ENCODE data around the gene LAIR2.
A peak's percentile ranks its signal among the peaks of the same experiment; 100 is the strongest.

LAIR2 gene

GRCh38 chr19:54552913-54553310, 50.3 kb downstream of the LAIR2 start:
- TF ChIP-seq MYC (IDR thresholded peaks at IDR 0.05; ENCODE audit: low read depth, low read length) (no peak), MAX (IDR thresholded peaks at IDR 0.05; ENCODE audit: low read depth, low read length) (no peak), CTCF (IDR thresholded peaks at IDR 0.05; ENCODE audit: low read depth, low read length) (no peak), POLR2A (IDR thresholded peaks at IDR 0.05; ENCODE audit: extremely low read depth, insufficient read length) (no peak)
- no peak for DNase-seq (ENCODE audit: low read depth)

GRCh38 chr19:54554006-54554405, 51.4 kb downstream of the LAIR2 start:
- TF ChIP-seq POLR2A (IDR thresholded peaks at IDR 0.05; ENCODE audit: extremely low read depth, insufficient read length) (no peak), CTCF (IDR thresholded peaks at IDR 0.05; ENCODE audit: low read depth, low read length) (no peak), MAX (IDR thresholded peaks at IDR 0.05; ENCODE audit: low read depth, low read length) (no peak), MYC (IDR thresholded peaks at IDR 0.05; ENCODE audit: low read depth, low read length) (no peak)
- no peak overlapping the region for H3K4me3 ChIP-seq (ENCODE audit: low read depth, low read length)
- no peak for DNase-seq (ENCODE audit: low read depth)

More at GRCh38 chr19:54552913-54553310, 50.3 kb downstream of the LAIR2 start:
- H3K4me3 ChIP-seq (ENCODE audit: low read depth, low read length), result no peak overlapping the region

- TF ChIP-seq POLR2A (IDR thresholded peaks at IDR 0.05; ENCODE audit: extremely low read depth, insufficient read length) (no peak), CTCF (IDR thresholded peaks at IDR 0.05; ENCODE audit: low read depth, low read length) (no peak), MYC (IDR thresholded peaks at IDR 0.05; ENCODE audit: low read depth, low read length) (no peak), MAX (IDR thresholded peaks at IDR 0.05; ENCODE audit: low read depth, low read length) (no peak)
- no peak overlapping the region for H3K4me3 ChIP-seq (ENCODE audit: low read depth, low read length)
- DNase-seq (ENCODE audit: low read depth), result no peak
Observed at GRCh38 chr19:54554896-54555295, 52.3 kb downstream of the LAIR2 start.

- DNase-seq (ENCODE audit: low read depth), result no peak
- no peak overlapping the region for H3K4me3 ChIP-seq (ENCODE audit: low read depth, low read length)
- TF ChIP-seq POLR2A (IDR thresholded peaks at IDR 0.05; ENCODE audit: extremely low read depth, insufficient read length), result no peak
- TF ChIP-seq MYC (IDR thresholded peaks at IDR 0.05; ENCODE audit: low read depth, low read length), result no peak
- no peak for TF ChIP-seq MAX (IDR thresholded peaks at IDR 0.05; ENCODE audit: low read depth, low read length)
- TF ChIP-seq CTCF (IDR thresholded peaks at IDR 0.05; ENCODE audit: low read depth, low read length), result no peak
Observed at GRCh38 chr19:54556194-54556593, 53.6 kb downstream of the LAIR2 start.

- DNase-seq (ENCODE audit: low read depth), result peak; percentile 22
- no peak for TF ChIP-seq POLR2A (IDR thresholded peaks at IDR 0.05; ENCODE audit: extremely low read depth, insufficient read length)
- TF ChIP-seq CTCF (IDR thresholded peaks at IDR 0.05; ENCODE audit: low read depth, low read length), result no peak
- TF ChIP-seq MYC (IDR thresholded peaks at IDR 0.05; ENCODE audit: low read depth, low read length), result no peak
- TF ChIP-seq MAX (IDR thresholded peaks at IDR 0.05; ENCODE audit: low read depth, low read length), result no peak
- H3K4me3 ChIP-seq (ENCODE audit: low read depth, low read length), result no peak overlapping the region
Observed at GRCh38 chr19:54558339-54558738, 55.7 kb downstream of the LAIR2 start.

All from NB4 (cell line).